Measurements from ENCODE around the gene FKBP8. TPM values are rescaled to one million over a fixed set of nuclear protein-coding genes. Genes with fewer than 3 reads are reported as not detected.
A peak's percentile ranks its signal among the peaks of the same experiment; 100 is the strongest.

The FKBP8 gene
- polyA plus RNA-seq, 1 donor (not counting 4 experiments of a cell fraction or from before 2014, with no cell fraction given), result 115 TPM

- H2AFZ ChIP-seq (ENCODE audit: control insufficient read depth, low read length), result no peak overlapping the region
- DNase-seq (ENCODE audit: low read depth, low spot score) (no peak), FAIRE-seq (no peak)
- peak overlapping the region; percentile 69 for H3K4me2 ChIP-seq (ENCODE audit: control insufficient read depth, extremely low read depth, insufficient read depth, low read depth, low read length)
- TF ChIP-seq CTCF (optimal IDR thresholded peaks at IDR 0.05 in 1 of 3, IDR thresholded peaks at IDR 0.05 in 1 of 3, conservative IDR thresholded peaks at IDR 0.05 in 1 of 3; ENCODE audit: extremely low read depth in 1 of 3, insufficient read depth in 2 of 3, low read length in 3 of 3), result peak in 1 of 3 experiments; percentile 27
- TF ChIP-seq EZH2 (IDR thresholded peaks at IDR 0.05; ENCODE audit: low read length), result no peak
- H3K9me1 ChIP-seq (ENCODE audit: control insufficient read depth, extremely low read depth, insufficient read depth, low read length), result peaks cover 10% of the 10 kb centered on the region
- no peaks in the 10 kb centered on the region for H3K27me3 ChIP-seq (ENCODE audit: control insufficient read depth, extremely low read depth, insufficient read depth, low read length)
- H3K79me2 ChIP-seq (ENCODE audit: control insufficient read depth, insufficient read depth, low read length), result peaks cover 83% of the 10 kb centered on the region
- peaks cover 29% of the 10 kb centered on the region for H3K4me1 ChIP-seq (ENCODE audit: control insufficient read depth, extremely low read depth, insufficient read depth, low read length)
- H4K20me1 ChIP-seq (ENCODE audit: control insufficient read depth, extremely low read depth, insufficient read depth, low read length), result peaks cover 33% of the 10 kb centered on the region
- peaks cover 1 to 12% of the 10 kb centered on the region in 2 experiments for H3K36me3 ChIP-seq (ENCODE audit: control insufficient read depth in 2 of 2, extremely low read depth in 1 of 2, insufficient read depth in 2 of 2, low read length in 2 of 2)
- H3K4me3 ChIP-seq (ENCODE audit: control insufficient read depth in 2 of 3, extremely low read depth in 1 of 3, insufficient read depth in 2 of 3, low read depth in 1 of 3, low read length in 3 of 3), result peak overlapping the region in 1 of 3 experiments; percentile 21
- peak overlapping the region; percentile 77 for H3K27ac ChIP-seq (ENCODE audit: control insufficient read depth, insufficient read depth, low read length)
- peak overlapping the region; percentile 59 for H3K9ac ChIP-seq (ENCODE audit: control insufficient read depth, extremely low read depth, insufficient read depth, low read length)
- no peaks in the 10 kb centered on the region for H3K9me3 ChIP-seq (ENCODE audit: control insufficient read depth, low read depth, low read length)
- dilution Hi-C loops (cut with MboI; ENCODE audit: extremely low pct_ligation_motif_present, low sequenced_read_pairs), result no loop called here
These were observed 48.0 kb downstream of the FKBP8 start for GRCh38 chr19:18495204-18495911.

GRCh38 chr19:18494267-18494607, 49.1 kb downstream of the FKBP8 start:
- no peak overlapping the region for H3K9ac ChIP-seq (ENCODE audit: control insufficient read depth, extremely low read depth, insufficient read depth, low read length)
- H3K79me2 ChIP-seq (ENCODE audit: control insufficient read depth, insufficient read depth, low read length), result peaks cover 84% of the 10 kb centered on the region
- TF ChIP-seq EZH2 (IDR thresholded peaks at IDR 0.05; ENCODE audit: low read length) (no peak), CTCF (optimal IDR thresholded peaks at IDR 0.05 in 1 of 3, IDR thresholded peaks at IDR 0.05 in 1 of 3, conservative IDR thresholded peaks at IDR 0.05 in 1 of 3; ENCODE audit: extremely low read depth in 1 of 3, insufficient read depth in 2 of 3, low read length in 3 of 3) (no peak)
- no peak overlapping the region for H3K4me3 ChIP-seq (ENCODE audit: control insufficient read depth in 2 of 3, extremely low read depth in 1 of 3, insufficient read depth in 2 of 3, low read depth in 1 of 3, low read length in 3 of 3)
- no peak overlapping the region for H2AFZ ChIP-seq (ENCODE audit: control insufficient read depth, low read length)
- H4K20me1 ChIP-seq (ENCODE audit: control insufficient read depth, extremely low read depth, insufficient read depth, low read length), result peaks cover 33% of the 10 kb centered on the region
- H3K27me3 ChIP-seq (ENCODE audit: control insufficient read depth, extremely low read depth, insufficient read depth, low read length), result no peaks in the 10 kb centered on the region
- FAIRE-seq (no peak), DNase-seq (ENCODE audit: low read depth, low spot score) (no peak)
- peaks cover 13% of the 10 kb centered on the region for H3K9me1 ChIP-seq (ENCODE audit: control insufficient read depth, extremely low read depth, insufficient read depth, low read length)
- H3K36me3 ChIP-seq (ENCODE audit: control insufficient read depth in 2 of 2, extremely low read depth in 1 of 2, insufficient read depth in 2 of 2, low read length in 2 of 2), result peaks cover 5 to 12% of the 10 kb centered on the region in 2 experiments
- H3K27ac ChIP-seq (ENCODE audit: control insufficient read depth, insufficient read depth, low read length), result no peak overlapping the region
- no peaks in the 10 kb centered on the region for H3K9me3 ChIP-seq (ENCODE audit: control insufficient read depth, low read depth, low read length)
- H3K4me1 ChIP-seq (ENCODE audit: control insufficient read depth, extremely low read depth, insufficient read depth, low read length), result peaks cover 29% of the 10 kb centered on the region
- dilution Hi-C loops (cut with MboI; ENCODE audit: extremely low pct_ligation_motif_present, low sequenced_read_pairs), result no loop called here
- H3K4me2 ChIP-seq (ENCODE audit: control insufficient read depth, extremely low read depth, insufficient read depth, low read depth, low read length), result no peak overlapping the region

Data from keratinocyte (primary cell).